ENCODE data around the gene CDC26.

- TF ChIP-seq CTCF (conservative IDR thresholded peaks at IDR 0.05; ENCODE audit: low read length) (no peak), EZH2phosphoT487 (IDR thresholded peaks at IDR 0.05; ENCODE audit: borderline replicate concordance, low read depth, low read length) (no peak)
These were observed 24.6 kb downstream of the CDC26 start for GRCh38 chr9:113250807-113251206.

All from OCI-LY7 (cell line).